HEK293 (cell line): ENCODE results near the gene CDK4.

Experiments
- ATF2 ChIP-seq: fragments of 450-650 bp; formaldehyde crosslinking; IDR thresholded peaks from 2 replicates; pipeline ENCODE4 v1.5.1; 2016; ENCODE audit warnings: missing biosample characterization, missing genetic modification characterization, low read depth
- CTCF ChIP-seq: fragments of 450-650 bp; formaldehyde crosslinking; IDR thresholded peaks from 2 replicates; pipeline ENCODE4 v1.5.1; 2016; ENCODE audit warnings: missing biosample characterization, missing genetic modification characterization
- TRIM28 ChIP-seq: IDR thresholded peaks from 2 replicates; pipeline ENCODE4 v1.6.1; 2011; ENCODE audit warnings: low read length, control low read depth, borderline replicate concordance
- YY1 ChIP-seq: fragments of 450-650 bp; formaldehyde crosslinking; IDR thresholded peaks from 2 replicates; pipeline ENCODE4 v1.5.1; 2018; ENCODE audit warnings: missing biosample characterization, missing genetic modification characterization
- ZBTB26 ChIP-seq: fragments of 450-650 bp; formaldehyde crosslinking; optimal IDR thresholded peaks from 2 replicates; pipeline ENCODE3; 2016; ENCODE audit warnings: missing biosample characterization, mild to moderate bottlenecking, missing genetic modification characterization
- ZNF341 ChIP-seq: fragments of 450-650 bp; formaldehyde crosslinking; IDR thresholded peaks from 2 replicates; pipeline ENCODE4; 2016; ENCODE audit warnings: low read depth, missing biosample characterization, missing genetic modification characterization
- ZNF76 ChIP-seq: fragments of 450-650 bp; formaldehyde crosslinking; IDR thresholded peaks from 2 replicates; pipeline ENCODE4; 2016; ENCODE audit warnings: low read depth, missing biosample characterization, missing genetic modification characterization, borderline replicate concordance
- ZSCAN23 ChIP-seq: fragments of 450-650 bp; formaldehyde crosslinking; IDR thresholded peaks from 2 replicates; pipeline ENCODE4 v1.5.1; 2016; ENCODE audit warnings: missing biosample characterization, missing genetic modification characterization

DNA sequence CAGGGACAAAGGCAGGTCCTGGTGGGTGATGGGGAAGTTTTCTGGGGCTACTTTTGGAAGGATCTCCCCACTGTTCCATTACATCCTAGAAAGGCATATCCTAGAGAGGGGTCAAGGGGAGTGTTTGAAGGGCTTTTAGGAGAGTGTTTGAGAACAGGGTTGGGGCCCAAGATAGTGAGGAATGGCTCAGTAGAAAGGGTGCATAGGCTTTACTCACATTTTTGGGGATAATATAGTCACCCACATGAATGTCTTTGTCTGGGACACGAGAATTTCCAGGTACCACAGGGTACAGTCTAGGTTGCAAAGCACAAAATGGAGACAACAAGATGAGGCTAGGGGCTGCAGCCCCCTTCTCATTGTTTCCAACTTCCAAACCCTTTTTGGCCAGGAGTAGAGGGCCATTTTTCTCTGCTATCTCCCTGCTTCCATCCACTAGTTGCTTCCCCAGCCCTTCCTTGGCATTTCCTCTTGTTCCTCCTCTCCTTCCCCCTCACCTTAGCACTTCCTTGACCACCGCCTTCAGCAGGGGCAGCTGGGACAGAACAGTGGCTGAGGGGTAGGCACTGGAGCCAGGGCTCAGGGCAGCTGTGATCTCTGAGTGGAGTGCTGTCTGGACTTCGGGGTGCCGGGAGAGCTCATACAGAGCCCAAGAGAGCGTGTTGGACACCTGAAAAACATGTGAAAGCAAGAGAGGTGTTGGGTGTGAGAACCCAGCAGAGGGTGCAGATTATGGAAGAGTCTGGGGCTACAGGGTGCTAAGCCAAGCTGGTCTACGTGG lies 12.0 kb upstream of the CDK4 start:
- TF ChIP-seq ZBTB26 (tag by site-specific recombination) (no peak), CTCF (tag by site-specific recombination) (no peak), ATF2 (no peak), ZNF341 (tag by site-specific recombination) (no peak), TRIM28 (no peak), YY1 (tag by site-specific recombination) (no peak), ZSCAN23 (tag by site-specific recombination) (no peak), ZNF76 (tag by site-specific recombination) (no peak)
